GM12892 (cell line): ENCODE data around the gene SIRT2.
"Not testable (repeated sequence)": the region's sequence is repeated elsewhere in the genome, so short reads cannot be mapped to it uniquely, and the experiment has no call there.

Source experiments
- POLR2A ChIP-seq: IDR thresholded peaks from 2 replicates; pipeline ENCODE4 v1.6.1; 2011; ENCODE audit warnings: low read depth, low read length, control low read depth
- TAF1 ChIP-seq: IDR thresholded peaks from 2 replicates; pipeline ENCODE4 v1.6.1; 2011; ENCODE audit warnings: low read depth, mild to moderate bottlenecking, control low read depth, low read length, borderline replicate concordance

GRCh38 chr19:38884691-38885090, 14.7 kb downstream of the SIRT2 start:
- not testable (repeated sequence) for TF ChIP-seq POLR2A, TAF1
